Stimulated activated CD4-positive, alpha-beta T cell treated with anti-CD3 and anti-CD28 coated beads, Interleukin-1b, Interleukin-23, amount 100 ng/mL, for 4 hours (primary cell): ENCODE measurements around the gene SH3RF1.

Experiments
- DNase-seq, 2 donors: peaks; one replicate each; pipeline ENCODE4 v3.0.0-alpha.2; 2020; ENCODE audit warnings: low read depth in 2 of 2

SH3RF1 gene

DNA sequence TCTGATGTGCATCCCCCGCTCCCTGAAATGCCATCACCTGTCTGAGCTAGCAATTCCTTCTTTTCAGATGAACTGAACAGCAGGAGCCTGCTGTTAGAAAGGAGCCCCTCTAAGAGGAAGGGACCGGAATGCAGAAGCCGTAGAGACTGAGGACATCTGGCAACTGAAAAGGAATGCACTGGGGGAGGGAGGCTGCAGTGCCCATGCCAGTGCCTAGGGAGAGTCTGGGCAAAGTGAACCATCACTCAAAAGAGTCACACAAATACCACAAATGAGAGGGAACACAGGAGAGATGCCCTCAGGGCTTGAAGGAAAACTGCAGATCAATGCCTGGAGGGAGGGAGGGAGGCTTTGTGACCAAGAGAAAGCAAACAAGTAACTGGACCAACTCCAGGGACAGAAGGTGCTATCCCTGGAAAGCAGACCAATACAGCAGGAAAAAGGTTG, 166.8 kb downstream of the SH3RF1 start:
- no peak for DNase-seq

DNA sequence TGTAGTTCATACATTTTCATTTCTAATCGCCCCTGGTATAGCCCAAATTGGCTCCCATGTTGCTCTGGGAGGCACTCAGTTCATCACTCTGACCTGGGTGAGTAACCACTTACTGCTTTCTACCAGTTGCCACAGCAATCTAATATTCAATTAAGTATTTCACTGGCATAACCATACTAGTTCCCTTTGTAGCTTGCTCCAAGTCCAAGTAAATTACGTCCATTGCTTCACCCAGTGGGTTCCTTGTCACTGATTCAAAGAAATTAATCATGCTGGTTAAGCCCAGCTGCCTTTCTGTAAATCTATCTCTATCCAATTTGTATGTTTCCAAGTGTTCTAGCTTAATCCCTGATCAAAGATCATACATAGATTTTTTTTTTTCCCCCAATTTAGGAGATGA, 168.7 kb downstream of the SH3RF1 start:
- DNase-seq, result no peak

DNA sequence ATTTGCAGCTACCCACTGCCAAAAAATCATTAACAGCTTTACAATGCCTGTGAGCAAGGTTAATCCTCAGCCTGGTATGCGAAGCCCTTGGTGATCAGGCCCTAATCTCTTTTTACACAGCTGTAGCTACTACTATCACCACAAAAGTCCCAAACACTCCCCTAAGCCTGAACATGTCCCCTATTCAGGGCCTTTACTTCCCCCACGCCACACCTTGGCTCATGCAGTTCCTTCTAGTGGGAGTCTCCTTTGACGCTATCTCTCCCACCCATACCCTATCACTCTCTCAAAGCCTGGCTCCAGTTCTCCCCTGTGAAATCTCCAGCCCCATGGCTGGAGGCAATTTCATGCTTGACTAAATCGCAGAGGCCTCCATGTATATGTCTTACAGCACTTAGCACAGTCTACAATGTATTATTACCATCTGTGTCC, 170.1 kb downstream of the SH3RF1 start:
- DNase-seq, result no peak

DNA sequence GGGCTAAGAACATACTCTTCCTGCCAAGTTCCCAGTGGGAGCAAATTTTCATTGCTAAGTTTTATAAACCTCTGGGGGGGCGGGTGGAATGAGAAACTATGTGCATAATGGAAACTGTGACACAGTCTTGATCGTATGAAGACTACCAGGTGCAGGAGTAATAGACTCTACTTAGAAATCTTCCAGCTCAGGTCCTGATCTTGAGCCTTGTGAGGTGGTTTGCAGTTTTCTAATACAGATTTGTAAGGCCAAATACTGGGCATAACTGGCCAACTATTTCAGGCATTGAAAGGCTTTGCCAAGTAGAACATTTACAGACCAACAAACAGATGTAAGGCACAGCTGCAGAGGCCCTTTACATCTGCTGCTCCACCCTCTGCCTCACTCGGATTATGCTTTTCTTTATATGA, 171.0 kb downstream of the SH3RF1 start:
- DNase-seq, result no peak

DNA sequence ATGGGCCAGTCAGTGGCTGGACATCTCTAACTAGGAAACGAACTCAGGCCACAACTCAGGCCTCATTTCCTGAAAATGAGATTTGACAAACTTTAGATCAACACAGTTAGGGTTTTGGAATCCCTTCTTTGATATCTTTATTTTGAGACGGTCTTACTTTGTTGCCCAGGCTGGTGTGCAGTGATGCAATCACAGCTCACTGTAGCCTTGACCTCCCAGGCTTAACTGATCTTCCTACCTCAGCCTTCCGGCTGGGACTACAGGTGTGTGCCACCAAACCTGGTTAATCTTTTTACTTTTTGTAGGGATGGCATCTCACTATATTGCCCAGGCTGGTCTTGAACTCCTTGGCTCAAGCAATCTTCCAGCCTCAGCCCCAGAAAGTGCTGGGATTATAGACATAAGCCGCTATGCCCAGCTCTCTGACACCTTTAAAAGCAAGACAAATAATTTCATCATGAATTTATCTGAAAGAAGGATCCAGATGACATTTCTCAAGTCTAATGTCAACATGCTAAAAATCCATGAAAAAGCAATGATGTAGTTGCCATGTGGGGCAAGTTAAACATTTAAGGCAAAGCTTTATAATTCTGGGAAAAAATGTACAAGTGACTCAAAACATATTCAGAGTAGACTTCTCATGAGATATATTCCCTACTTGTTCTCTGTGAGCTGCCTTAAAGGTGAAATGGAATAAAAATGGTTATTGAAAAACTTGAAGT, 171.6 kb downstream of the SH3RF1 start:
- DNase-seq, result no peak

DNA sequence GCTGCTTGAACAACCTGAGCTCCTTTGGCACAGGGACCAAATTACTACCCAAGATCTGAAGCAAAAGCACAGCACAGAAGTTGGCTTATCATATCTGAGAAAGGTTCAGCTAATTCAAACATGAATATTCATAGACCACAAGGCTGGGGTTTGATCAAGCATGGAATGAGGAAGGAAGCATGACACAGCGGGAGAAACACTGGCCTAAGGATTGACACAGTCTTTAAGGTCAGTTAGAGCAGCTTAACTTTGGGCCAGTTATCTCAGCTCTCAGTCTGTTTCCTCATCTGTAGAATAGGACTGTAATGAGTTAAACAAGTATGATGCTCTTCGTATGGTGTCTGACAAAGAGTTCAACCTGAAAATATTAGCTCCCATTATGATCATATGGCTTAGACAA, 172.2 kb downstream of the SH3RF1 start:
- no peak for DNase-seq

DNA sequence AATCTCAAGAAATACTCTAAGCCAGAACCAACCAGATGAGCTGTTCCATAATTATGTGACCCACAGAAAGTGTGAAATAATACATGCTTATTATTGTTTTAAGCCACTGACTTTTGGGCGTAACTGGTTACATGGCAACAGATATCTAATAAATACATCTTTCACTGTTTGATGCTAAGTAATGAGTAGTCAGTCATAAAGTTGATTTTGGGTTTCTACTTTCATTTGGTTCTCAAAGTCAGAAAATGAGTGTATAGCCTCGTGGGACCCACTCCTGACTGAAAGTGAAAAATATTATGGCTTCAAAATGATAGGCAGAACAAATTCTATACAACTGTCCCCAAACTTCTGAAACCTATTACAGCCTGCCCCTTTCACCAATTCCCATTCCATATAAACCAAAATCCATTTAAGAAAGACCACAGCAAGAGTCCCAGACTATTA, 172.7 kb downstream of the SH3RF1 start:
- DNase-seq, result no peak

DNA sequence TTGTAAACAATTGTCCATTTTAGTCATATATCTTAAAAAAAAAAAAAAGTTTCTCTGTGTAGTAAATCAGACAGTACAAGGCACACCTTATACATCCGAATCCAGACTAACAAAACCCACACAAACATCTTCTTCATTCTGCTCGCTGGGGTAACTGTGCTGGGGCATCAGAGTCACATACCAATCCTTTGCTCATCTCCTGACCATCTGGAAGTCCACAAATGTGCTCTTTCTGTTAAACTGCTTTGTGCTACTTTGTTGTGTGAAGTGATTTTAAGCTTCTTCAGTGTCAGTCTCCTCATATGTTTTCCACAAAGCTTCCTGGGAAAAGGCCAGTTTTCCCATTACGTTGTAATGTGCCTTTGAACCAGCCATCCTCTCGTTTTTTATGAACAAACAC, 174.5 kb downstream of the SH3RF1 start:
- DNase-seq, result no peak

DNA sequence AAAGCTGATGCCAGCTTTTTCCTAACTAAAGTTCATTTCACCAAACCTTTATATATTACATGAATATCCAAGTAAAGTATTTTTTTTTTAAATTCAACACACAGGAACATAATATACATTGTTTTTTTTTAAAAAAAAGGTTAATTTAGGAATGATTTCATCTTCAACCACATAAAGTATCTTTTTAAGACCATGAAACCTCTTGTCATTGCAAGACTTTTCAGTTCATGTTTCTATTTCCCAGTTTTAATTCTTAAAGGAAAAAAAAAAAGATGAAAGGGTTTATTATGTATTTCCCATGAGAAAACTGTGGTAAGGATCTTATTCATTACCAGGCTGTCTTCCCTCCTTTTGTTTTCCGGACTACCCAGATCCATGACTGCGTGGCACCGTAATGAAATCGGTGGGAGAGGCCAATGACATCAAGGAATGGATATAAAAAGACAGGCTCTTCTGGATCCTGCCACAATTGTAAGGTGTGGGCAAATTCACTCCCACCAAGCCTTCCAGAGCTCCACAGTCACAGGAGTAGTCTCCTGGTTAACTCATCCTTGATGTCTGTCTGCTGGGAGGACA, 176.0 kb downstream of the SH3RF1 start:
- no peak for DNase-seq

DNA sequence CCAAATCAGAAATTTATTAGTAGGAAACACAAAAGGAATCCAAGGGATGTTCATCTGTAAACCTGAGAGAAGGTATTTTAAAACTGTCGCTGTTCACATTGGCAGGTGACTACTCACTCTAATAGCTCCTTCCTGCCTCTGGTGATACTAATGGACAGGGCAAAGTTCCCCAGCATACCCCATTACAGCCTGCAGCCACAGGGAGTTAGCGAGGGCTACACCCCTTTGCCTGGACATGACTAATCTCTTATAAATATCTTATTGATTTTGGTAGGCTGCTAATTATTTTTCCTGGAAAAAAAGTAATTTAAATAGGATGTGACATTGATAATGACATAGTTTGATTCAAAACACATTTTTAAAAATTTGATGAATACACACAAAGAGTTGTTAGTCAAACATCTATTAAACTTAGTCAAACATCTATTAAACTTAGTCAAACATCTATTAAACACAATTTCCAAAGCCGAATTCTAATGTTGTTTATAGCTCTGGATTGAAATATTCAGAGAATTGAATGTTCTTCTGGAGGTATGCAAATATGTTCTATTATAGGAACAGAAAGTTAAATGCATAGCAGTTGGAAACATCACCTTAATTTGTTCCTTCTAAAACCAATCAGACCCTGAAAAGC, 177.8 kb downstream of the SH3RF1 start:
- DNase-seq, result no peak

DNA sequence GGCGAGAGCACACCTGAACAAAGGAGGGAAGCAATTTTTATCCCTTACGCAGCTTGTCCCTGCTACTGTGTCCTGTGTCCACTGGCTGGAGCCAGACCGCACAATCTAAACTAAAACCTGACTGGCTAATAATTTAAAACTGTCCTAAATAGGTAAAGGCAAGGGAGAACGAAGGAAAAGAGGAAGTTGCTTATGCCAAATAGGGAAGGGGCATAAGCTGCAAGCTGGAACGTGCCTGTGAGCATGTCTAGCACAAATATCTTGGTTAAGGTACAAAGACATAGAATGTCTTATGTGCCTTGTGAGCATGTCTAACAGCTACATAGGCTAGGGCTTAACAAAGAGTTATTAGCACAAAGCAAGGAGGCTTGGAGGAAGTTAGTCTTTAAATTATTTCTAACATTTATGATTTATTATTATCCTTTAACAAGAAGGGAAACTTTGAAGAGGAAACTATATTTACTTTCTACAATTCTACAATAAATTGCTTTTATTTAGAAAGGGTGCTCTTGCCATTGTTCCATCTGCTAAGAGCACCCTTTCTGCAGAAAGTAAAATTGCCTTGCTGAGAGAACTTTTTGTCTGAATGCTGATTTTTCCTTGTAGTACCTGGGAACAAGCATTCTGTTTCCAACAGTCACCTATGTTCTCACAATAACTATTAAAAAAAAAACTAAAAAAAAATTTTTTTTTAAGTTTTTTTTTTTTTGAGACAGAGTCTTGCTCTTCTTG, 180.1 kb downstream of the SH3RF1 start:
- DNase-seq, result no peak

DNA sequence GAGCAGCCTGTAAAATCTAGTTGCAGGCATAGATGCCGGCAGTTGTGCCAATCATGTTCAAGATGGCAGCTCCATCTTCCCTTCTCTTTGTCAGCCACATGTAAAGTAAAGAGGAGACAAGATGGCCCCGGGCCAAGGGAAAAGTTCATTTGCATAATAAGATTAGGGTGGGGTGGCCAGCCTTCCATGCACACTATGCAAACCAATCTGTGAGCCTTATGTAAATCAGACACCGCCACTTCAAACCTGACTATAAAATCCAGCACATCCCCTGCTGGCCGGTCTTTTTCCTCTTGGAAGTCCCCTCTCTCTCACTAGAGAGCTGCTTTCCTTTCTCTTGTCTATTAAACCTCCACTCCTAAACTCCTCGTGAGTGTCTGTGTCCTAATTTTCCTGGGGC, 181.8 kb downstream of the SH3RF1 start:
- DNase-seq, result no peak

DNA sequence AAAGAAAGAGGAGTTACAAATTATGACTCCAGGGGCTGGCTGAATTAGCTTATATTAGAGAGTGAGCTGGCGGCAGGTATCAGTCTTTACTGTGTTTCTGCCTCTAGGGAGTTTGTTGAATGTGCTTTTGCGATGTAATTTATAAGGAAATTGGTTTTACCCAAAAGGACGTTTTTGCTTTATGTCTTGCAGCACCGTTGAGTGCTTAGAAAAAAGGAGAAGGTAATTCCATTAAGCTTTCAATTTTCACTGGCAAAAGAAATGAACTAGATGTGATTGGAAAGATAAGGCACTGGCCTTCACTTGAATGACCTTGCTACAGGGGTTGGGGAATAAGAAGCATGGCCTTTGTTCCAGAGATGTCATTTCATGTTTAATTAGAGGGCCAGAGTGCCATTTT, 185.8 kb downstream of the SH3RF1 start:
- DNase-seq, result no peak

DNA sequence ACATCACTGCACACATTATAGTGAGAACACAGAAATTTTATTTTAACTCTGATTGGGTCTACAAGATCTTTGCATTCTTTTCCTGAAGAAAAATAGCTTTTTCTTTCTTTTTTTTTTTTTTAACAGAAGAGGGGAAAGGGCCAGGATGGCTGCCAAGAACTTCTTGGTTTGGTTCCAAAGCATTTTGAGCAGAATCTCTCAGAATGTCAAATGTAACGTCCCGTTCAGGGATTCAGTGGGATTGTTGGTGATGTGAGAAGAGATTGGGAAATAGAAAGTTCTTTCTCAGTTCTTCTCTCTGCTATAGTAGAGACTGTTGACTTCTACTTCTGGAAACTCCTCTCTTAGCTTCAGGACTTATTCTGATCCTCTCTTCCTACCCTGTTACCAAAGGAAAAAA, 189.8 kb downstream of the SH3RF1 start:
- DNase-seq, result no peak

DNA sequence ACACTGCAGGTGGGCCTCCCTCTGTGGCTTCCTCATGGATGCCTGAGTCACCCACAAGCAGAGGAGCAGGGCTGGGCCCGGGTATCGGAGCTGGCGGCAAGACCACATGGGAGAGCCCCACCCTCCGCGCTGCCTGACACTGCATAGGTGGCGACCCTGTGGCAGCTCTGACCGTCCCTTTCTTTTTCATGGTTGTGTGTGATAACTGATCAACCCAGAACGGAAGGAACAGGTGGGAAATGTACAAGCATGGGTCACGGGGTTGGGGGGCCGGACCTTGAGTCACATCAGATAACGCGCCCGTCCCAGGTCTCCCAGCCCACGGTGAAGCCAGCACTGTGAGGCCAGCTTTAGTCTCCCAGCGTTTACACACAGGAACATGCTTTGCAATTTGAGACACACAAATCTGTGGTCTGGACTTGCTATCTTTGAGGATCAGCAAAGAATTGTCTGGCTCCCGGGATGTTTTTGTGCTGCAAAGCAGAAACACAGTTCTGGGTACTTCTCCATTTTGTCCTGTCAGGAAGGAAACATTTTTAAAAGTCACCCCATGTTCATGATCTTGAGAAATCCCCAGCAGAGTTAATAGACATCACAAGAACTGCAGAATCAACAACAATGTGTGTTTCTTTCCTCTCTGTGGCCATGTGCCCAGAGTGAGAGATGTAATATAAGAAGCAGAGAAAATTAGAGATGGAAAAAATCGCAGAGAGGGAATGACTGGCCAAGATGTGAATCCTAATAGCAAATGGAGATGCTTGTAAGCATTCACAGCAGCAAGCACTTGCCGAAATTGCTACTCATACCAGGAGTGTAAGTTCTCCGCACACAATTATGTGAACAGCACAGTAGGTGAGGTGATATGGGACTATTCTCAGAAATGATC, 190.6 kb downstream of the SH3RF1 start:
- no peak for DNase-seq

DNA sequence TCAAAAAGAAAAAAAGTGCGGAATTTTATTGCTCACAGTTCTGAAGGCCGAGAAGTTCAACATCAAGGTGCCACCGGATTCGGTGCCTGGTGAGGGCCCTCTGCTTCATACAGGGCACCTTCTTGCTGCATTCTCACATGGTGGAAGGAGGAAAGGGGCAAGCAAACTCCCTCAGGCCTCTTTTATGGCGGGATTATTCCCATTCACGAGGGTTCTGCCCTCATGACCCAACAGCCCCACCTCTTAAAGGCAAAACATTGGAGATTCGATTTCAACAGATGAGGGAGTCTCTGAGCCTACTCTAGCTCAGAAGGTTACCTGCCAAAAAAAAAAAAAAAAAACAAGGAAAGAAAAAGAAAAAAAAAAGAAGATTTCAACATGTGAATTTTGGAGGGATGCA, 196.6 kb downstream of the SH3RF1 start:
- no peak for DNase-seq

DNA sequence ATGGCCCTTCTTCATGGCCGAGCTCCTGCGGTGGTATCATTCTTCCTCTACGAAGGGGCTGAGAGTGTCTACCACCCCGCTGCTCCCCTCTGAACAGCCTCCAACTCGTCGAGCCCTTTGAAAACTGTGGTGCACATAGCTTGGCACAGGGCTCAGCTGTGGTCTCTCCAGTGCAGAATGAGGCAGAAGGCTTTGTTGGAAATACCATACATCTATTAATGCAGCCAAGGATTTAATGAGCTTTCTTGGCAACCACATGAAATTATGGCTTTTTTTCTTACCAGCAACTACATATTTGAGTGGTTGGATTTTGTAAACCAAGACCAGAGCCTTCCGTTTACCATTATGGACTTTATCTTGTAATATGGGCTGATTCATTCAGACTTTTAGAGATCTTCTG, 199.0 kb downstream of the SH3RF1 start:
- DNase-seq, result no peak

DNA sequence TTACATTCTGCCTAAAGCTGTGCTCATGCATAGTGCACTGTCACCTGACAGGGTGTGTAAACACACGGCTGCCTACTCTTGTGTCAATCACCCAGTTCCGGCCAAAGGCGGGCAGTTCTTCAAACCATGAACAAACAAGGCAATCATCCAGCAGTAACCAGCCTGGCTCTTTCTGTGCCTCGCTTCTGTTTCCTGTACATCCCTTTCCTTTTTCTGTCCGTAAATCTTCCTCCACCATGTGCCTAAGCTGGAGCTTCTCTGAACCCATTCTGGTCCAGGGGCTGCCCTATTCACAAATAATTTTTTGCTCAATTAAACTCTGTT, 199.9 kb downstream of the SH3RF1 start:
- no peak for DNase-seq

DNA sequence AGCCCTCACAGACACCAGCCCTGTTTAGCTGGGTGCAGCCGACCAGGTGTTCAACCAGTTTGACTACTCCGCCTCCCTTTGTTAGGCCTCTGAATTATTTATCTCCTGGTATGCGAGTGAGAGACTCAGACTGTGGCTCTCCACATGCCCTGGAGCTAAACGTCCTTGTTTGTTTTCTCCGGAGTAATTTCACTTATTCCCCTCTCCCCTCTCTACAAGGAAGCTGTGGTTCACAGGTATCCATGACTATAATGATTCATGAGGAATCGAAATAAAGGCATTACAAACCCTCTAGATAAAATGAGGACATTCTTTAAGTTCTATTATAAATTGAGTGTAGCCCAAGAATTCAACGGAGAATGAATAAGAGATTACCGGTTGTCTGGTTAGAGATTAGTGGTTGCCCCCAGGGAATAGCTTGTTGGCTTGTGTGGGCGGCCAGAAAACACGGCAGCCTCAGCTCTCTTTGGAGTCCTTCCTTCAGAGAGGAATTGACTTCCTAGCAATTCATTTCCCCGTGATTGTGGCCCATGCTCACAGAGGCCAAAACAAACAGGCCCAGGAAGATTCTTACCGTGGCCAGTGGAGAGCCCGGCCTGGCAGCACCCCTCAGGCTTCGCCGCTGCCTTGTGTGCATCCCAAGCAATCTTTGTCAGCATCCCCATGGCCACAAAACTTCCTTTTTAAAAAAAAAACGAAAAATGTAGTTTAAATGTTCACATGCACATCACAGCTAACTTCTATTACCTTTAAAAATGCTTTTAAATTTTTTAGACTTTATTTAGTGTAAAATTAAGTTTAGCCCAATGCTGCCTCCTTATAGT, 200.5 kb downstream of the SH3RF1 start:
- DNase-seq, result no peak

DNA sequence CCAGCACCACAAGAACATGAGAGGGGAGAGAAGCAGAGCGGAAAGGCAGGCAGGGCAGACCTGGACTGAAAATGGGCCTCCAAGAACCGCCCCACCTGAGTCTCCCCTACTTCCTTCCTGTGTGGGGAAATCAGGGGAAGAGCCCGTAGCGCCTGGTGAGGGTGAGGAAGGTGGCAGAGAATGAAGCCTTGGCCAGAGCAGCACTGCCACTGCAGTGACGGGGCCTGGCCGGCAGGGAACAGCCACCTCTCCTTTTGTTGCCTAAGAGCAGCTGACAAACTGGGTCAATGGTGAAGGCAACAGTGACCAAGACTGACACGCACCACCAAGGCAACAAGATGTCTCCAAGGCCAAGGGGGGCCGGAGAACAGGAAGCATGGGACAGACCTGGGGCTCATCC, 202.3 kb downstream of the SH3RF1 start:
- DNase-seq, result no peak

DNA sequence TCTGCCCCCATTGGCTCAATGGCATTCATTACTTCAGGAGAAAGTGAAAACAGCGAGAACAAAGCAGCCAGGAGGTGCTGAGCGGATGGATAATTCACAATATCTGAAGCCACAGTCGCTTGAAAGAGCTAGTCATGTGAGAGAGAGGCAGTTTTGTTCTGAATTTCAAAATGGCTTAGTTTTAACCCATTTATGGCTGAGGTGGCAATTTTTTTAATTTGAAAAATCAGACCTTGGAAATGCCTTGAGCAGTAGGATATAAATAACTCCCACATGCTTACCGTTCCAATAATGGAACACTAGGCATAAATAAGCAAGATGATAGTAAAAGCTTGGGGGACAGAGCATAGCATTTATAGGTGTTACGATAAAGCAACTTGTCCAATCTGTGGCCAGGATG, 203.8 kb downstream of the SH3RF1 start:
- no peak for DNase-seq
